CD14-positive monocyte (primary cell): ENCODE results near the gene RNPS1. TPM values are rescaled to one million over a fixed set of nuclear protein-coding genes. Genes with fewer than 3 reads are reported as not detected.

Source experiments
- DNase-seq, 3 donors: peaks; one replicate each; pipeline ENCODE4 v3.0.0-alpha.2; 2011 to 2022
- H2AFZ ChIP-seq: 2 replicates; pipeline ENCODE4 v1.6.0; 2012; ENCODE audit warnings: mild to moderate bottlenecking, low read depth, low read length, inconsistent platforms; ENCODE audit not compliant: insufficient read depth, poor library complexity, severe bottlenecking
- H3K27ac ChIP-seq, 2 donors: 1 replicate in 1 of 2; 2 replicates in 1 of 2; pipeline ENCODE4 v1.5.1; 2012 to 2013; ENCODE audit warnings: low read length in 2 of 2, control low read depth in 1 of 2, inconsistent platforms in 1 of 2, low read depth in 1 of 2, mild to moderate bottlenecking in 1 of 2
- H3K27me3 ChIP-seq, 2 donors: one replicate each; pipeline versions ENCODE4 v1.6.0 to v1.6.1; 2011 to 2013; ENCODE audit warnings: low read length in 2 of 2; ENCODE audit not compliant: control insufficient read depth in 2 of 2, insufficient read depth in 2 of 2
- H3K36me3 ChIP-seq, 2 donors: replicated peaks in 1 of 2; 1 replicate in 1 of 2; 2 replicates in 1 of 2; pipeline versions ENCODE4 v1.5.1 to v1.6.1; 2012 to 2013; ENCODE audit warnings: low read length in 2 of 2, control low read depth in 1 of 2, inconsistent platforms in 1 of 2, mild to moderate bottlenecking in 1 of 2; ENCODE audit not compliant: insufficient read depth in 2 of 2, control insufficient read depth in 1 of 2
- H3K4me1 ChIP-seq, 2 donors: 1 replicate in 1 of 2; 2 replicates in 1 of 2; pipeline versions ENCODE4 v1.5.1 to v1.6.1; 2012 to 2013; ENCODE audit warnings: low read length in 2 of 2, control low read depth in 1 of 2, inconsistent platforms in 1 of 2, mild to moderate bottlenecking in 1 of 2, moderate library complexity in 1 of 2; ENCODE audit not compliant: insufficient read depth in 2 of 2, control insufficient read depth in 1 of 2
- H3K4me2 ChIP-seq: replicated peaks from 2 replicates; pipeline ENCODE3; 2012; ENCODE audit warnings: low read length, moderate library complexity, mild to moderate bottlenecking; ENCODE audit not compliant: poor library complexity, severe bottlenecking; ENCODE audit errors: extremely low read depth
- H3K4me3 ChIP-seq, 3 experiments: fragments of 200-600 bp in 1 of 3; sonication (generic) in 1 of 3; replicated peaks in 1 of 3; 1 replicate in 2 of 3; 2 replicates in 1 of 3; pipeline ENCODE4 v1.5.1; 2011 to 2013; ENCODE audit warnings: low read length in 3 of 3, mild to moderate bottlenecking in 3 of 3, control low read depth in 2 of 3, low read depth in 2 of 3, inconsistent platforms in 1 of 3, moderate library complexity in 1 of 3
- H3K79me2 ChIP-seq: 2 replicates; pipeline ENCODE4 v1.6.0; 2012; ENCODE audit warnings: mild to moderate bottlenecking, control low read depth, inconsistent platforms, low read length, moderate library complexity; ENCODE audit not compliant: insufficient read depth
- H3K9ac ChIP-seq: 2 replicates; pipeline ENCODE4 v1.6.0; 2017; ENCODE audit warnings: low read length, mild to moderate bottlenecking; ENCODE audit not compliant: insufficient read depth, poor library complexity, severe bottlenecking
- H3K9me3 ChIP-seq, 2 donors: replicated peaks in 1 of 2; 1 replicate in 1 of 2; 2 replicates in 1 of 2; pipeline versions ENCODE4 v1.5.1 to v1.6.1; 2012 to 2013; ENCODE audit warnings: low read length in 2 of 2, control low read depth in 1 of 2; ENCODE audit not compliant: control insufficient read depth in 1 of 2, insufficient read depth in 1 of 2
- H4K20me1 ChIP-seq: 2 replicates; pipeline ENCODE4 v1.6.0; 2012; ENCODE audit warnings: mild to moderate bottlenecking, low read length, control low read depth, moderate library complexity; ENCODE audit not compliant: insufficient read depth
- H3K27ac Mint-ChIP-seq, 7 donors: one replicate each; pipeline ENCODE4 v1.8.0; 2020; ENCODE audit warnings: mild to moderate bottlenecking in 7 of 7, mixed read lengths in 7 of 7, moderate library complexity in 6 of 7, inconsistent platforms in 2 of 7
- H3K27me3 Mint-ChIP-seq, 3 donors: one replicate each; pipeline ENCODE4 v1.8.0; 2021 to 2022; ENCODE audit warnings: low read depth in 3 of 3, mild to moderate bottlenecking in 3 of 3, mixed read lengths in 3 of 3, moderate library complexity in 3 of 3, inconsistent platforms in 1 of 3
- H3K36me3 Mint-ChIP-seq, 2 donors: one replicate each; pipeline ENCODE4 v1.8.0; 2020; ENCODE audit warnings: mixed read lengths in 2 of 2, inconsistent platforms in 1 of 2, mild to moderate bottlenecking in 1 of 2
- H3K4me1 Mint-ChIP-seq: one replicate; pipeline ENCODE4 v1.8.0; 2020; ENCODE audit warnings: mild to moderate bottlenecking, mixed read lengths
- H3K4me3 Mint-ChIP-seq, 2 donors: one replicate each; pipeline ENCODE4 v1.8.0; 2020; ENCODE audit warnings: mild to moderate bottlenecking in 2 of 2, mixed read lengths in 2 of 2, moderate library complexity in 1 of 2
- H3K9me3 Mint-ChIP-seq, 7 donors: one replicate each; pipeline ENCODE4 v1.8.0; 2020 to 2022; ENCODE audit warnings: mixed read lengths in 7 of 7, mild to moderate bottlenecking in 6 of 7, moderate library complexity in 6 of 7, inconsistent platforms in 2 of 7
- CTCF ChIP-seq: fragments of 200-600 bp; IDR thresholded peaks from one replicate; pipeline ENCODE4 v1.8.0; 2022; ENCODE audit warnings: antibody characterized with exemption, mild to moderate bottlenecking
- WGBS: methylation state at CpG from one replicate; pipeline ENCODE4 v1.1.5; 2013; ENCODE audit warnings: missing lambda C conversion rate; ENCODE audit not compliant: insufficient coverage; 5-methylcytosine and 5-hydroxymethylcytosine counted together
- intact Hi-C, 2 donors: fragments of 100-400 bp; cut with micrococcal nuclease; formaldehyde crosslinking; loops; one replicate each; pipeline versions ENCODE4 v1.15.0 to v1.15.1; 2023
- polyA plus RNA-seq, 3 donors: library from polyadenylated mRNA; depleted of rRNA in 1 of 3; unstranded in 2 of 3; stranded (reverse) in 1 of 3; fragments of 300-500 nt in 2 of 3; fragments of >200 nt in 1 of 3; fragmentation: Illumina TruSeq in 2 of 3; gene quantifications; 1 replicate in 2 of 3; 2 replicates in 1 of 3; pipeline ENCODE4 v1.2.3, GENCODE V29; 2012 to 2021

Gene RNPS1
- polyA plus RNA-seq, 3 donors: 93.7 to 176 (median 106) TPM

GRCh38 chr16:2216330-2216729 lies 51.6 kb downstream of the RNPS1 start:
- Histone ChIP-seq H4K20me1 (peaks cover 23% of the 10 kb centered on the region), H3K36me3 (peaks cover 2 to 5% of the 10 kb centered on the region in 2 donors), H3K4me2 (no peak overlapping the region), H3K9me3 (no peaks in the 10 kb centered on the region), H3K4me1 (peaks cover 22 to 28% of the 10 kb centered on the region in 2 donors), H3K79me2 (peaks cover 27% of the 10 kb centered on the region), H3K4me3 (no peak overlapping the region), H2AFZ (no peak overlapping the region), H3K9ac (no peak overlapping the region), H3K27ac (no peak overlapping the region), H3K27me3 (no peaks in the 10 kb centered on the region)
- peak overlapping the region in 2 of 7 donors; percentile 18 to 20 for H3K27ac Mint-ChIP-seq
- peaks cover 24% of the 10 kb centered on the region for H3K4me1 Mint-ChIP-seq
- WGBS: no CpG with 5 or more reads among the region's 4 CpGs
- H3K4me3 Mint-ChIP-seq: no peak overlapping the region
- TF ChIP-seq CTCF: no peak
- H3K9me3 Mint-ChIP-seq: peaks cover 0 to 2% (median 0%) of the 10 kb centered on the region in 7 donors
- H3K27me3 Mint-ChIP-seq: peaks cover 0 to 7% (median 3%) of the 10 kb centered on the region in 3 donors
- intact Hi-C loops: no loop called here
- DNase-seq: no peak
- peaks cover 6 to 9% of the 10 kb centered on the region in 2 donors for H3K36me3 Mint-ChIP-seq

- Histone ChIP-seq H3K4me3 (peak within 1 kb of the TSS; percentile 60 to 83 (median 68)), H2AFZ (peak within 1 kb of the TSS; percentile 87), H4K20me1 (peaks cover 30% of the 10 kb centered on the region), H3K79me2 (peaks cover 32% of the 10 kb centered on the region), H3K36me3 (peaks cover 3 to 8% of the 10 kb centered on the region in 2 donors), H3K27me3 (no peaks in the 10 kb centered on the region), H3K4me1 (peaks cover 22 to 28% of the 10 kb centered on the region in 2 donors), H3K9ac (peak within 1 kb of the TSS; percentile 85), H3K4me2 (peak within 1 kb of the TSS; percentile 87), H3K27ac (peak within 1 kb of the TSS; percentile 82 to 89), H3K9me3 (no peaks in the 10 kb centered on the region)
- no peak for DNase-seq
- peak within 1 kb of the TSS; percentile 84 to 96 (median 92) for H3K27ac Mint-ChIP-seq
- peak within 1 kb of the TSS; percentile 80 to 89 for H3K4me3 Mint-ChIP-seq
- peaks cover 0 to 6% (median 0%) of the 10 kb centered on the region in 3 donors for H3K27me3 Mint-ChIP-seq
- WGBS: under 1% methylated on average over 48 of the region's 48 CpGs
- H3K36me3 Mint-ChIP-seq: peaks cover 6 to 17% of the 10 kb centered on the region in 2 donors
- peaks cover 24% of the 10 kb centered on the region for H3K4me1 Mint-ChIP-seq
- TF ChIP-seq CTCF: no peak
- H3K9me3 Mint-ChIP-seq: peaks cover 0 to 2% (median 0%) of the 10 kb centered on the region in 7 donors
- intact Hi-C loops: no loop called here
Observed at GRCh38 chr16:2214719-2214968, 53.3 kb downstream of the RNPS1 start, which contains the start of gene PGP. PGP (minus strand) TSS chr16:2214840; CDS start chr16:2214777, 63 bp downstream.
